Nephron (organoid): Measurements from ENCODE around the gene DPH3.

Experiments
- H3K27ac Mint-ChIP-seq, 3 experiments: 2 replicates each; pipeline ENCODE4 v1.8.0; 2020; ENCODE audit warnings: mixed read lengths in 3 of 3, mild to moderate bottlenecking in 2 of 3, moderate library complexity in 1 of 3
- H3K27me3 Mint-ChIP-seq: 2 replicates; pipeline ENCODE4 v1.8.0; 2021; ENCODE audit warnings: low read depth, mild to moderate bottlenecking, moderate library complexity, mixed read lengths
- H3K36me3 Mint-ChIP-seq: 2 replicates; pipeline ENCODE4 v1.8.0; 2020; ENCODE audit warnings: low read depth, mixed read lengths
- H3K4me1 Mint-ChIP-seq: 2 replicates; pipeline ENCODE4 v1.8.0; 2020; ENCODE audit warnings: mixed read lengths
- H3K4me3 Mint-ChIP-seq, 3 experiments: 2 replicates each; pipeline ENCODE4 v1.8.0; 2020; ENCODE audit warnings: mild to moderate bottlenecking in 3 of 3, mixed read lengths in 3 of 3, moderate library complexity in 2 of 3
- H3K9me3 Mint-ChIP-seq: 2 replicates; pipeline ENCODE4 v1.8.0; 2020; ENCODE audit warnings: mixed read lengths
- CTCF ChIP-seq, 3 experiments: fragments of 200-600 bp; sonication (generic); IDR thresholded peaks; one replicate each; pipeline ENCODE4 v1.5.0; 2021; ENCODE audit warnings: antibody characterized with exemption in 3 of 3; ENCODE audit not compliant: unreplicated experiment in 3 of 3

The DPH3 gene

GRCh38 chr3:16236030-16236639 is 28.6 kb downstream of the DPH3 start:
- no peak for TF ChIP-seq CTCF (IDR thresholded peaks at IDR 0.05; ENCODE audit: unreplicated experiment in 3 of 3)
- no peaks in the 10 kb centered on the region for H3K36me3 Mint-ChIP-seq

DNA sequence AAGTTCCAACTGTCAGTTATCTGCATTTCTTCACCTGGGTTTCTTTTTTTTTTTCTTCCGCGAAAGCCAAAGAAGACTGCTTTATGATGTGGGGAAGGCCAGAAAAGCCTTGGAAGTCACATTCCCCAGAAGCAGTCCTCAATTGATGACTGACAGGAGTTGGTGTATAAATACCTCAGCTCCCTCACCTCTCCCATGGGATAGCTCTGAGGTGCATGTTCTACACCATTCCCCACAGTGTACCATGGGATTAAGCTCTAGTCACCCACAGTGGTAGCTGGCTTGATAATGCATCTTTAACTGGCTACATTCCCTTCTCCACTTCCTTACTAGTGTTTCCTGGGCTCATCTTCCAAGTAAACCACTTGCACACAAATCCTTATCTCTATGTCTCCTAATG is 30.5 kb downstream of the DPH3 start:
- Mint-ChIP-seq H3K27me3 (peaks cover 5% of the 10 kb centered on the region), H3K9me3 (no peaks in the 10 kb centered on the region), H3K4me1 (no peaks in the 10 kb centered on the region), H3K4me3 (no peak overlapping the region), H3K27ac (no peak overlapping the region), H3K36me3 (no peaks in the 10 kb centered on the region)
- no peak for TF ChIP-seq CTCF (IDR thresholded peaks at IDR 0.05; ENCODE audit: unreplicated experiment in 3 of 3)

More at GRCh38 chr3:16236030-16236639, 28.6 kb downstream of the DPH3 start:
- no peak overlapping the region for H3K4me3 Mint-ChIP-seq
- peaks cover 5% of the 10 kb centered on the region for H3K27me3 Mint-ChIP-seq
- H3K4me1 Mint-ChIP-seq = no peaks in the 10 kb centered on the region
- no peaks in the 10 kb centered on the region for H3K9me3 Mint-ChIP-seq
- no peak overlapping the region for H3K27ac Mint-ChIP-seq

DNA sequence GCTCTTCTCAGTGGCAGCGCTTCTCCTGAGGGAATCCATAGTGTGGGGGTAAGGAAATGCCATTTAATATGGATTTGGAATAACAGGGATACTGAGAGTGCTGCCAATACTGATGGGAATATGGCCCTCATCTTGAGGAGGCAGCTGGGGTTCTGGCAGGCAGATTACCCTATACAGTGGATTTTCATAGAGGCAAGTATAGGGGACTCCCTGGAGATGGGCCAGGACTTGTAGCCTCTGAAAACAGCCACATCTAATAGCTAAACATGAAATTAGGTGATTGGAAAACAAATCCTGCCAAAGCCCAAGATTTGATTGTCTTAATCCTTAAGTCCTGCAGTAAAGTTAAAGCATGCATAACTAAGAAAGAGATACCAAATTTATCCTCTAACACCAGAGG is 30.9 kb downstream of the DPH3 start:
- Mint-ChIP-seq H3K36me3 (no peaks in the 10 kb centered on the region), H3K9me3 (no peaks in the 10 kb centered on the region), H3K4me1 (no peaks in the 10 kb centered on the region), H3K27me3 (peaks cover 5% of the 10 kb centered on the region), H3K27ac (no peak overlapping the region), H3K4me3 (no peak overlapping the region)
- TF ChIP-seq CTCF (IDR thresholded peaks at IDR 0.05; ENCODE audit: unreplicated experiment in 3 of 3) = no peak

GRCh38 chr3:16231983-16232382 is 32.8 kb downstream of the DPH3 start:
- Mint-ChIP-seq H3K27ac (no peak overlapping the region), H3K4me3 (no peak overlapping the region), H3K9me3 (no peaks in the 10 kb centered on the region), H3K27me3 (peaks cover 8% of the 10 kb centered on the region), H3K36me3 (no peaks in the 10 kb centered on the region), H3K4me1 (no peaks in the 10 kb centered on the region)
- TF ChIP-seq CTCF (IDR thresholded peaks at IDR 0.05; ENCODE audit: unreplicated experiment in 3 of 3) = no peak

GRCh38 chr3:16229681-16230080 is 35.1 kb downstream of the DPH3 start:
- no peak overlapping the region for H3K27ac Mint-ChIP-seq
- H3K36me3 Mint-ChIP-seq = no peaks in the 10 kb centered on the region
- no peak for TF ChIP-seq CTCF (IDR thresholded peaks at IDR 0.05; ENCODE audit: unreplicated experiment in 3 of 3)
- no peaks in the 10 kb centered on the region for H3K4me1 Mint-ChIP-seq
- peaks cover 8% of the 10 kb centered on the region for H3K27me3 Mint-ChIP-seq
- H3K9me3 Mint-ChIP-seq = no peaks in the 10 kb centered on the region
- no peak overlapping the region for H3K4me3 Mint-ChIP-seq

DNA sequence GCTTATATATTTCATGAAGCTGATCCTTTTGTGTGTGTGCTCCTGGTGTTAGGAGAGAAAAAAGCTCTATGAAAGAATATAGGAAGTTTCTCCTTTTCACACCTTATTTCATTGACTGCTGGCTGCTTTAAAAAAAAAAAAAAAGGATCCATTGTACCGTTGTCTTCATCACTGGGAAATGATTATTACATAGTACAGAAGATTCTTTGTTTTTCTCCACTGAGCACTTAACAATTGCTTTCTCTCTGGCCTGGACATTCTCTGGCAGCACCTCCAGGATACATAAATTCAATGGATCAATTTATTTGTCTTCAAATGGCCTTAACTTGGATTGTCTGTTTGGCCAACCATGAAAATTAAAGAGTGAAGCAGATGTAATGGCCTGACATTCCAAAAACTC is 37.2 kb downstream of the DPH3 start:
- no peak for TF ChIP-seq CTCF (IDR thresholded peaks at IDR 0.05; ENCODE audit: unreplicated experiment in 3 of 3)
- Mint-ChIP-seq H3K9me3 (no peaks in the 10 kb centered on the region), H3K4me3 (no peak overlapping the region), H3K36me3 (no peaks in the 10 kb centered on the region), H3K27me3 (peaks cover 9% of the 10 kb centered on the region), H3K4me1 (no peaks in the 10 kb centered on the region), H3K27ac (no peak overlapping the region)
